Neural progenitor cell (in vitro differentiated cells): ENCODE measurements around the gene ACSM6.

ENCODE experiments used
- EZH2 ChIP-seq: fragments of 200-600 bp; sonication (generic); IDR thresholded peaks from 2 replicates; pipeline ENCODE4 v1.6.1; 2017; ENCODE audit warnings: antibody characterized with exemption, mild to moderate bottlenecking, moderate library complexity
- TF ChIP-seq, protein P1 (sequence below): fragments of 200-600 bp; sonication (generic); IDR thresholded peaks from 2 replicates; pipeline ENCODE4 v1.5.1; 2017; ENCODE audit warnings: antibody characterized with exemption, mild to moderate bottlenecking

DNA sequence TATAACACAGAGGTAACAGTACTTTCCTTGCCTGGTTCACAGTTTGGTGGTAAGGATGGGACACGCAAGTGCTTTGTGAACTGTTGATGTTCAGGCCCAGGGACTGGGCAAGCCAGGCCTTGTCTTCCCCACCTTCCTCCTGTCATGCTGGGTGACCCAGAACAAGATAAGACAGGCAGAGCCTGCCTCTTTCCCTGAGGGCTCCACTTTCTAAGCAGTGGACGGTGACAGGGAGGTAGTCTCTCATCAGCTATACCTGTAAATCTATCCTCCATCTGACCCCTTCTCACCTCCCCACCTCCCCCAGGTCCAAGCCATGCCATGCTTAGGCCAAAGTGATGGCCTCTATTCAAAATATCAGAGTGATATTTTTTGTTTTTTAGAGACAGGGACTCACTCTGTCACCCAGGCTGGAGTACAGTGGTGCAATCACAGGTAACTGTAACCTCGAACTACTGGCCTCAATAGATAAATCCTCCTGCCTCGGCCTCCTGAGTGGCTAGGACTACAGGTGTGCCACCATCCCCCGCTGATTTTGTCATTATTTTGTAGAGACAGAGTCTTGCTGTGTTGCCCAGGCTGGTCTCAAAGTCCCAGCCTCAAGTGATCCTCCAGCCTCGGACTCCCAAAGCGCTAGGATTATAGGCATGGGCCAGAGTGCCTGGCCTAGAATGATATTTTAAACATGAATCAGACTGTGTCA lies 54.0 kb downstream of the ACSM6 start:
- TF ChIP-seq, protein P1, sequence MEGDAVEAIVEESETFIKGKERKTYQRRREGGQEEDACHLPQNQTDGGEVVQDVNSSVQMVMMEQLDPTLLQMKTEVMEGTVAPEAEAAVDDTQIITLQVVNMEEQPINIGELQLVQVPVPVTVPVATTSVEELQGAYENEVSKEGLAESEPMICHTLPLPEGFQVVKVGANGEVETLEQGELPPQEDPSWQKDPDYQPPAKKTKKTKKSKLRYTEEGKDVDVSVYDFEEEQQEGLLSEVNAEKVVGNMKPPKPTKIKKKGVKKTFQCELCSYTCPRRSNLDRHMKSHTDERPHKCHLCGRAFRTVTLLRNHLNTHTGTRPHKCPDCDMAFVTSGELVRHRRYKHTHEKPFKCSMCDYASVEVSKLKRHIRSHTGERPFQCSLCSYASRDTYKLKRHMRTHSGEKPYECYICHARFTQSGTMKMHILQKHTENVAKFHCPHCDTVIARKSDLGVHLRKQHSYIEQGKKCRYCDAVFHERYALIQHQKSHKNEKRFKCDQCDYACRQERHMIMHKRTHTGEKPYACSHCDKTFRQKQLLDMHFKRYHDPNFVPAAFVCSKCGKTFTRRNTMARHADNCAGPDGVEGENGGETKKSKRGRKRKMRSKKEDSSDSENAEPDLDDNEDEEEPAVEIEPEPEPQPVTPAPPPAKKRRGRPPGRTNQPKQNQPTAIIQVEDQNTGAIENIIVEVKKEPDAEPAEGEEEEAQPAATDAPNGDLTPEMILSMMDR, result no peak
- no peak for TF ChIP-seq EZH2
